ENCODE measurements around the gene CREB5. TPM values are rescaled to one million over a fixed set of nuclear protein-coding genes. Genes with fewer than 3 reads are reported as not detected.

The CREB5 gene
- total and polyA plus RNA-seq, 2 donors (not counting 3 experiments of a cell fraction or from before 2014, with no cell fraction given), result 19.6 to 28.4 TPM

DNA sequence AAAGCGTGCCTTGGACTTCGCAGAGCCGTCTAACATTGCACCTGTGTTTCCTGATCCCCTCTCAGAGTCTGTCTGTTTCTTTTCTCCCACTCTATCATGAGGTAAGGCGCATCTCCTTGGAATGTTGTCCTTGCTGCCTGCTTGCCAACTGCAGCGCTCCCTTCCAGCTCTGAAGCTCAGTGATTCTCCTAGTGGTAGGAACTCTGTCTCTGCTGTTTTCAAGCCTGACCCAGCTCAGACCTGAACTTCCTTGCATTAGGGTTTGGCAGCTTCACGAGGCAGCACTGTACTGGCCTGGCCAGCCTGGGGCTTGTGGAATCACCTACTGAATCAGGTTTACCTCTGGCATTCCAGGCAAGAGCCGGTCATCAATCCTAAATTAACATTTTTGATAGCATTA lies 123.9 kb downstream of the CREB5 start:
- Histone ChIP-seq H3K27ac (ENCODE audit: insufficient read depth, low read depth, low read length) (no peak overlapping the region), H3K9ac (replicated peaks; ENCODE audit: extremely low read depth, insufficient read depth, low read length) (no peak overlapping the region), H3K4me2 (ENCODE audit: insufficient read depth, low read length) (no peak overlapping the region), H3K4me3 (replicated peaks in 1 of 3; ENCODE audit: insufficient read depth in 1 of 3, low read depth in 1 of 3, low read length in 3 of 3) (no peak overlapping the region), H4K20me1 (replicated peaks; ENCODE audit: control insufficient read depth, extremely low read depth, insufficient read depth, low read length) (no peaks in the 10 kb centered on the region), H3K79me2 (ENCODE audit: control insufficient read depth, insufficient read depth, low read length) (no peaks in the 10 kb centered on the region), H3K9me1 (replicated peaks; ENCODE audit: control insufficient read depth, extremely low read depth, insufficient read depth, low read length) (no peaks in the 10 kb centered on the region), H2AFZ (ENCODE audit: low read depth, low read length) (no peak overlapping the region), H3K9me3 (replicated peaks; ENCODE audit: control insufficient read depth, insufficient read depth, low read length) (no peaks in the 10 kb centered on the region), H3K27me3 (ENCODE audit: control insufficient read depth in 2 of 2, insufficient read depth in 2 of 2, low read length in 2 of 2) (peaks cover 0 to 8% of the 10 kb centered on the region in 2 experiments), H3K4me1 (ENCODE audit: control insufficient read depth, extremely low read depth, insufficient read depth, low read length) (peaks cover 11% of the 10 kb centered on the region), H3K36me3 (ENCODE audit: control insufficient read depth in 2 of 2, extremely low read depth in 1 of 2, insufficient read depth in 2 of 2, low read length in 2 of 2) (no peaks in the 10 kb centered on the region)
- TF ChIP-seq, protein P1, sequence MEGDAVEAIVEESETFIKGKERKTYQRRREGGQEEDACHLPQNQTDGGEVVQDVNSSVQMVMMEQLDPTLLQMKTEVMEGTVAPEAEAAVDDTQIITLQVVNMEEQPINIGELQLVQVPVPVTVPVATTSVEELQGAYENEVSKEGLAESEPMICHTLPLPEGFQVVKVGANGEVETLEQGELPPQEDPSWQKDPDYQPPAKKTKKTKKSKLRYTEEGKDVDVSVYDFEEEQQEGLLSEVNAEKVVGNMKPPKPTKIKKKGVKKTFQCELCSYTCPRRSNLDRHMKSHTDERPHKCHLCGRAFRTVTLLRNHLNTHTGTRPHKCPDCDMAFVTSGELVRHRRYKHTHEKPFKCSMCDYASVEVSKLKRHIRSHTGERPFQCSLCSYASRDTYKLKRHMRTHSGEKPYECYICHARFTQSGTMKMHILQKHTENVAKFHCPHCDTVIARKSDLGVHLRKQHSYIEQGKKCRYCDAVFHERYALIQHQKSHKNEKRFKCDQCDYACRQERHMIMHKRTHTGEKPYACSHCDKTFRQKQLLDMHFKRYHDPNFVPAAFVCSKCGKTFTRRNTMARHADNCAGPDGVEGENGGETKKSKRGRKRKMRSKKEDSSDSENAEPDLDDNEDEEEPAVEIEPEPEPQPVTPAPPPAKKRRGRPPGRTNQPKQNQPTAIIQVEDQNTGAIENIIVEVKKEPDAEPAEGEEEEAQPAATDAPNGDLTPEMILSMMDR (IDR thresholded peaks at IDR 0.05; ENCODE audit: extremely low read depth in 1 of 2, insufficient read depth in 1 of 2, low read depth in 1 of 2, low read length in 2 of 2), result peak in 1 of 2 donors; percentile 29
- TF ChIP-seq JUN (IDR thresholded peaks at IDR 0.05; ENCODE audit: borderline replicate concordance, insufficient read depth, insufficient read length, low read depth), result no peak
- TF ChIP-seq, protein P2, sequence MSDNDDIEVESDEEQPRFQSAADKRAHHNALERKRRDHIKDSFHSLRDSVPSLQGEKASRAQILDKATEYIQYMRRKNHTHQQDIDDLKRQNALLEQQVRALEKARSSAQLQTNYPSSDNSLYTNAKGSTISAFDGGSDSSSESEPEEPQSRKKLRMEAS (IDR thresholded peaks at IDR 0.05; ENCODE audit: insufficient read depth, insufficient read length), result no peak
- intact Hi-C loops (cut with micrococcal nuclease), result no loop called here
- dilution Hi-C loops (cut with MboI; ENCODE audit: extremely low pct_ligation_motif_present, low sequenced_read_pairs), result no loop called here
- no peak for FAIRE-seq
- no peak for DNase-seq (ENCODE audit: low read depth, low spot score)
- CTCF ChIA-PET, result interaction anchor here (0.8 to 0.9 kb wide), 2 partner anchors 12 to 84 kb away, joined by 3 read pairs; no protein-coding TSS in a partner anchor
- POLR2A ChIA-PET, result no interaction called here
- no TSS peak for BruUV-seq (replicated peaks)

DNA sequence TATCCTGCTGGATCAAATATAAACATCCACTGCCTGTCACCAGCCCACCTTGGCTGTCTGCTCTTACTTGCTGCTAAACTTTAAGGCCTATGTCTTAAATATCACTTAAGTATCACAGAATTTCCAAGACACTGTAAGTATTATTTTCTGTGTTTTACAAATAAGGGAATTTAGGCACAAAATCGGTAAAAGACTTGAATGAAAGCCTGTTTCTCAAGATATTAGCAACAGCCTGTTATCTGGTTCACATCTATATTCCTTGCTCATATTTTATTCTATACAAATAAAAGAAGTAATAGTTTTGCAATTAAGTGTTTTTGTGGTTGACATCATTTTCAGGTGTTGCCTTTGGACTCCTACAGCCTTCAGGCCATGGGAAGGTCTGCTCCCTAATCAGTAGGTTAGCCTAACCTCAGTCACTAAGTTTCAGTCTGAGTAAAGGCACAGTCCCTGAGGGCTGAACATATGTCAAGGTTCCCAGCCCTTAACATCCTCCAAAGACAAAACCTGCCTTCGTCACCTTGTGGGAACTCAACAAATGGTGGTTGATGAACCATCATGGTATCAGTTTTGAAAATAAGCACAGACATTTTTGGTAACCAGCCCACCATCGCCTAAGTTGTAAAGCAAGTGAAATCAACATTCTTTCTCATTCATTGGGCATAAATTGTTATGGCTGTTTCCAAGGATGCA lies 127.1 kb downstream of the CREB5 start:
- Histone ChIP-seq H3K36me3 (ENCODE audit: control insufficient read depth in 2 of 2, extremely low read depth in 1 of 2, insufficient read depth in 2 of 2, low read length in 2 of 2) (no peaks in the 10 kb centered on the region), H3K4me3 (replicated peaks in 1 of 3; ENCODE audit: insufficient read depth in 1 of 3, low read depth in 1 of 3, low read length in 3 of 3) (no peak overlapping the region), H3K27me3 (ENCODE audit: control insufficient read depth in 2 of 2, insufficient read depth in 2 of 2, low read length in 2 of 2) (peaks cover 6 to 15% of the 10 kb centered on the region in 2 experiments), H3K27ac (ENCODE audit: insufficient read depth, low read depth, low read length) (no peak overlapping the region), H4K20me1 (replicated peaks; ENCODE audit: control insufficient read depth, extremely low read depth, insufficient read depth, low read length) (no peaks in the 10 kb centered on the region), H3K9ac (replicated peaks; ENCODE audit: extremely low read depth, insufficient read depth, low read length) (no peak overlapping the region), H3K4me1 (ENCODE audit: control insufficient read depth, extremely low read depth, insufficient read depth, low read length) (peaks cover under 1% of the 10 kb centered on the region), H2AFZ (ENCODE audit: low read depth, low read length) (no peak overlapping the region), H3K79me2 (ENCODE audit: control insufficient read depth, insufficient read depth, low read length) (no peaks in the 10 kb centered on the region), H3K9me3 (replicated peaks; ENCODE audit: control insufficient read depth, insufficient read depth, low read length) (no peaks in the 10 kb centered on the region), H3K4me2 (ENCODE audit: insufficient read depth, low read length) (no peak overlapping the region), H3K9me1 (replicated peaks; ENCODE audit: control insufficient read depth, extremely low read depth, insufficient read depth, low read length) (no peaks in the 10 kb centered on the region)
- dilution Hi-C loops (cut with MboI; ENCODE audit: extremely low pct_ligation_motif_present, low sequenced_read_pairs), result no loop called here
- BruUV-seq (replicated peaks), result no TSS peak
- intact Hi-C loops (cut with micrococcal nuclease), result no loop called here
- no peak for DNase-seq (ENCODE audit: low read depth, low spot score)
- FAIRE-seq, result no peak
- TF ChIP-seq, protein P2 (IDR thresholded peaks at IDR 0.05; ENCODE audit: insufficient read depth, insufficient read length), result no peak
- TF ChIP-seq POLR2AphosphoS5 (IDR thresholded peaks at IDR 0.05; ENCODE audit: insufficient read depth, low read depth, low read length) (no peak), EZH2 (IDR thresholded peaks at IDR 0.05; ENCODE audit: borderline replicate concordance, low read depth, low read length, severe bottlenecking) (no peak)
- ChIA-PET POLR2A (no interaction called here), CTCF (no interaction called here)

All from endothelial cell of umbilical vein (primary cell).